Gastroesophageal sphincter (tissue), 4 donors: Measurements from ENCODE around the gene SIX6. TPM values are rescaled to one million over a fixed set of nuclear protein-coding genes. Genes with fewer than 3 reads are reported as not detected.

Source experiments
- ATAC-seq: fragments of 150-250 bp; one replicate; pipeline ENCODE4 v1.9.1; 2016; ENCODE audit warnings: mild to moderate bottlenecking, moderate library complexity
- H3K27ac ChIP-seq, 4 donors: fragments of 200-600 bp; sonication (generic) in 3 of 4; 1 replicate in 3 of 4; 2 replicates in 1 of 4; pipeline ENCODE4 v1.5.1; 2016 to 2019
- H3K27me3 ChIP-seq: fragments of 200-600 bp; sonication (generic); one replicate; pipeline ENCODE4 v1.5.1; 2019
- H3K36me3 ChIP-seq, 2 donors: fragments of 200-600 bp; sonication (generic); one replicate each; pipeline ENCODE4 v1.5.1; 2019; ENCODE audit warnings: control low read depth in 1 of 2
- H3K4me1 ChIP-seq, 3 donors: fragments of 200-600 bp; sonication (generic); 1 replicate in 2 of 3; 2 replicates in 1 of 3; pipeline ENCODE4 v1.5.1; 2016 to 2019; ENCODE audit warnings: control low read depth in 2 of 3
- H3K4me3 ChIP-seq, 2 donors: fragments of 200-600 bp; sonication (generic); one replicate each; pipeline ENCODE4 v1.5.1; 2019; ENCODE audit warnings: mild to moderate bottlenecking in 1 of 2, moderate library complexity in 1 of 2
- H3K9me3 ChIP-seq, 3 donors: fragments of 200-600 bp; sonication (generic); one replicate each; pipeline ENCODE4 v1.5.1; 2017 to 2019; ENCODE audit warnings: control low read depth in 2 of 3
- CTCF ChIP-seq, 4 experiments: fragments of 200-600 bp in 2 of 4; fragments of 450-650 bp in 2 of 4; sonication (generic) in 1 of 4; IDR thresholded peaks; one replicate each; pipeline ENCODE4 v1.5.1; 2017 to 2019; ENCODE audit warnings: antibody characterized with exemption in 4 of 4, mild to moderate bottlenecking in 2 of 4, moderate library complexity in 2 of 4
- EP300 ChIP-seq: sonication (generic); formaldehyde crosslinking; IDR thresholded peaks from one replicate; pipeline ENCODE4 v1.6.1; 2017; ENCODE audit warnings: antibody characterized with exemption, mild to moderate bottlenecking
- POLR2A ChIP-seq, 2 donors: fragments of 450-650 bp; IDR thresholded peaks; one replicate each; pipeline ENCODE4 v1.6.1; 2017; ENCODE audit warnings: antibody characterized with exemption in 2 of 2, mild to moderate bottlenecking in 2 of 2, moderate library complexity in 1 of 2
- POLR2AphosphoS5 ChIP-seq: sonication (generic); formaldehyde crosslinking; IDR thresholded peaks from one replicate; pipeline ENCODE4 v1.6.1; 2017; ENCODE audit warnings: antibody characterized with exemption
- WGBS, 2 donors: methylation state at CpG; one replicate each; pipeline ENCODE4 v1.1.5; 2018; ENCODE audit warnings: low coverage in 1 of 2; 5-methylcytosine and 5-hydroxymethylcytosine counted together
- total RNA-seq, 4 donors: library from RNA; depleted of rRNA; stranded (reverse); fragments of >200 nt; gene quantifications; one replicate each; pipeline ENCODE4 v1.1.0, GENCODE V29; 2016

The SIX6 gene
- total RNA-seq, 4 donors from 2014 or later, result not detected

GRCh38 chr14:60505448-60505847, 3.5 kb upstream of the SIX6 start:
- H3K27me3 ChIP-seq, result peaks cover 99% of the 10 kb centered on the region
- H3K4me3 ChIP-seq, result no peak overlapping the region
- 13 to 30% methylated on average over 2 of the region's 2 CpGs for WGBS, 2 donors
- H3K27ac ChIP-seq, result no peak overlapping the region
- TF ChIP-seq POLR2A (IDR thresholded peaks at IDR 0.05), result no peak
- no peak for TF ChIP-seq EP300
- no peak for TF ChIP-seq POLR2AphosphoS5
- TF ChIP-seq CTCF (IDR thresholded peaks at IDR 0.05), result no peak
- no peaks in the 10 kb centered on the region for H3K36me3 ChIP-seq
- peaks cover 0 to 37% (median 11%) of the 10 kb centered on the region in 3 donors for H3K4me1 ChIP-seq
- H3K9me3 ChIP-seq, result no peaks in the 10 kb centered on the region
- no peak for ATAC-seq

- H3K4me1 ChIP-seq, result peaks cover 0 to 43% (median 17%) of the 10 kb centered on the region in 3 donors
- peaks cover 99% of the 10 kb centered on the region for H3K27me3 ChIP-seq
- no peaks in the 10 kb centered on the region for H3K9me3 ChIP-seq
- H3K27ac ChIP-seq, result no peak overlapping the region
- no peaks in the 10 kb centered on the region for H3K36me3 ChIP-seq
- TF ChIP-seq CTCF (IDR thresholded peaks at IDR 0.05) (no peak), EP300 (no peak), POLR2A (IDR thresholded peaks at IDR 0.05) (no peak), POLR2AphosphoS5 (no peak)
- WGBS, 2 donors, result 6 to 17% methylated on average over 2 to 7 of the region's 7 CpGs
- no peak overlapping the region for H3K4me3 ChIP-seq
- no peak for ATAC-seq
Measured at GRCh38 chr14:60506010-60506409, 2.9 kb upstream of the SIX6 start.

GRCh38 chr14:60506462-60506984, 2.4 kb upstream of the SIX6 start:
- Histone ChIP-seq H3K4me3 (no peak overlapping the region), H3K27ac (no peak overlapping the region), H3K27me3 (peaks cover 99% of the 10 kb centered on the region), H3K9me3 (no peaks in the 10 kb centered on the region), H3K36me3 (no peaks in the 10 kb centered on the region), H3K4me1 (peaks cover 0 to 48% (median 21%) of the 10 kb centered on the region in 3 donors)
- ATAC-seq, result no peak
- TF ChIP-seq POLR2A (IDR thresholded peaks at IDR 0.05) (no peak), CTCF (IDR thresholded peaks at IDR 0.05) (no peak), POLR2AphosphoS5 (no peak), EP300 (no peak)
- 7 to 17% methylated on average over 3 to 12 of the region's 17 CpGs for WGBS, 2 donors

GRCh38 chr14:60506985-60507829, 1.7 kb upstream of the SIX6 start:
- H3K27me3 ChIP-seq, result peaks cover 99% of the 10 kb centered on the region

More at GRCh38 chr14:60506985-60507829, 1.7 kb upstream of the SIX6 start:
- no peak for TF ChIP-seq EP300
- no peak for TF ChIP-seq POLR2AphosphoS5
- no peak for TF ChIP-seq CTCF (IDR thresholded peaks at IDR 0.05)
- no peak for TF ChIP-seq POLR2A (IDR thresholded peaks at IDR 0.05)
- Histone ChIP-seq H3K9me3 (no peaks in the 10 kb centered on the region), H3K4me1 (peaks cover 0 to 48% (median 21%) of the 10 kb centered on the region in 3 donors), H3K4me3 (no peak overlapping the region), H3K36me3 (no peaks in the 10 kb centered on the region), H3K27ac (no peak overlapping the region)
- WGBS, 2 donors, result 8 to 9% methylated on average over 29 to 32 of the region's 48 CpGs
- no peak for ATAC-seq
